Nephron progenitor cell (in vitro differentiated cells): Measurements from ENCODE around the gene PRKCA.
"Not testable (repeated sequence)": the region's sequence is repeated elsewhere in the genome, so short reads cannot be mapped to it uniquely, and the experiment has no call there.

Source experiments
- DNase-seq: peaks from one replicate; pipeline ENCODE4 v3.0.0; 2021
- H3K27ac Mint-ChIP-seq: 2 replicates; pipeline ENCODE4 v1.8.0; 2021; ENCODE audit warnings: mild to moderate bottlenecking, moderate library complexity, mixed read lengths
- H3K27me3 Mint-ChIP-seq: 2 replicates; pipeline ENCODE4 v1.8.0; 2021; ENCODE audit warnings: mild to moderate bottlenecking, low read depth, mixed read lengths; ENCODE audit not compliant: poor library complexity
- H3K36me3 Mint-ChIP-seq: 2 replicates; pipeline ENCODE4 v1.8.0; 2021; ENCODE audit warnings: low read depth, mixed read lengths
- H3K4me1 Mint-ChIP-seq: 2 replicates; pipeline ENCODE4 v1.8.0; 2021; ENCODE audit warnings: mixed read lengths
- H3K4me3 Mint-ChIP-seq: 2 replicates; pipeline ENCODE4 v1.8.0; 2021; ENCODE audit warnings: mild to moderate bottlenecking, moderate library complexity, mixed read lengths
- H3K9me3 Mint-ChIP-seq: 2 replicates; pipeline ENCODE4 v1.8.0; 2021; ENCODE audit warnings: mild to moderate bottlenecking, moderate library complexity, mixed read lengths
- CTCF ChIP-seq: fragments of 200-600 bp; sonication (generic); IDR thresholded peaks from 2 replicates; pipeline ENCODE4 v1.5.0; 2021; ENCODE audit warnings: antibody characterized with exemption

Gene PRKCA

DNA sequence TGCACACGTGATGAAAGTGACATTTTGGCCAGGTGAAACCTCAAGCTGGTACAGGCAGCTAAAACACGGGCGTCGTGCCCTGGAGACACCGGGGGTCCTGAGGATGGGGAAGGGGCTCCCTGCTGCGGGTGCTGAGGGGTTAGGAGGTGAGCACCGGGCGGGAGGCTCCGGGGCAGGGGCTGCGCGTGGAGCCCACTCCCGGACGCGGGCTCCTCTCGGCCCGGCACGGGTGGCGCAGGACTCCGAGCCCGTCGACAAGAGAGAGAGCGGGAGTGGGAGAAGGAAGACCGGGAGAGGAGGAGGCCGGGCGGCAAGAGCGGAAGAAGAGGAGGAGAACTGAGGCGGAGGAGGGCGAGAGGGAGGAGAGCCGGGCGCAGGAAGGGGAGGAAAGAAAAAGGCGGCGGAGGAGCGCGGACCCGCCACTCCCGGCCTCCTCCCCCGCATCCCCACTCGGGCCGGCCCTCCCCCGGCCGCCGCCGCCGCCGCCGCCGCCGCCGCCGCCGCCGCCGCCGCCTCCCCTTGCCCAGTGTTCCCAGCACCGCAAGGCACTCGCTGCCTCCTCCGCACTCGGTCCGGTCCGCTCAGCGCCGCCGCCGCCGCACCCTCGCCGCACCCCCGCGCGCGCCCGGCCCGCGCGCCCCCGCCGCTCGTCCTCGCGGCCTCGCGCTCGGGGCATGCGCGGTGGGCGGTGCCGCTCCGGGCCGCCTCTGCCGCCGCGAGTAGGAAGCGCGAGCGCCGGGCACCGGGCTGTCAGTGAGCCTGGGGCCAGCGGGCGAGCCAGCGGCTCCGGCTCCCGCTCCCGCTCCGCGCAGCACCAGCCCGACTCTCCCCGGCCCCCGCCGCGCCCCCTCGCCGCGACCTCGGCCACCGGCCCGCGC, at the start of gene PRKCA:
PRKCA (plus strand) TSS at position 750 of the 878 bp plus-strand sequence.
- Mint-ChIP-seq H3K27ac (no peak within 1 kb of the TSS), H3K4me3 (peak within 1 kb of the TSS; percentile 96), H3K9me3 (no peaks in the 10 kb centered on the region), H3K4me1 (peaks cover 41% of the 10 kb centered on the region), H3K36me3 (peaks cover 5% of the 10 kb centered on the region), H3K27me3 (peaks cover 31% of the 10 kb centered on the region)
- TF ChIP-seq CTCF: no peak
- peak; percentile 82 for DNase-seq

DNA sequence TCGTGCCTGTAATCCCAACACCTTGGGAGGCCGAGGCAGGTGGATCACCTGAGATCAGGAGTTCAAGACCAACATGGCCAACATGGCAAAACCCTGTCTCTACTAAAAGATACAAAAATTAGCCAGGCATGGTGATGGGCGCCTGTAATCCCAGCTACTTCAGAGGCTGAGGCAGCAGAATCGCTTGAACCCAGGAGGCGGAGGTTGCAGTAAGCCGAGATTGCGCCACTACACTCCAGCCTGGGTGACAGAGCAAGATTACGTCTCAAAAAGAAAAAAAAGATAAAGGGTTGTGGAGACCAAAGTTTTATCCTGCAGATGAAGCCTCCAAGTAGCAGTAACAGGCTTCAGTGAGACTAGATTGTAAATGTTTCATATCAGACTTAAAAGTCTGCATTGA, 49.0 kb upstream of the PRKCA start:
- H3K27me3 Mint-ChIP-seq: not testable (repeated sequence)

DNA sequence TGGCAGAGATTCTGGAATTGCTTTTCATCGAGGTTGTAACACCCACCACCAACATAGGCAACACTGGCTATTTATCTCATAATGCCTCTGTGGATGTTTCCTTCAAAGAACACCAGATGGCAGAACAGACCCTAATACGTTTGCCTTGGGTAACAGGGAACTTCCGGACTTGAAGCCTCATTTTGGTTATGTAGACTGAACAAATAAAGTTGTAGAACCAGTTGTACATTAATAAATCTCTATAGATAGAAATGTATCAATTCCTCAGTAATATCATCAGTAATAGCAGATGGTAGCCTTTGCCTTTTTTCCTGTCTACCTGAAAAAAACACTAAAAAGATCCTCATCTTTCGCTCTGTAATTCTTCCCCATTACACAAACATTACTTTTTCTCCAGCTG, 47.3 kb upstream of the PRKCA start:
- Mint-ChIP-seq H3K4me1 (no peaks in the 10 kb centered on the region), H3K27me3 (peaks cover 3% of the 10 kb centered on the region), H3K36me3 (no peaks in the 10 kb centered on the region), H3K9me3 (no peaks in the 10 kb centered on the region), H3K4me3 (no peak overlapping the region), H3K27ac (no peak overlapping the region)
- peak; percentile 70 for TF ChIP-seq CTCF
- no peak for DNase-seq

More for the DNA sequence above, 49.0 kb upstream of the PRKCA start:
- not testable (repeated sequence) for H3K4me3 Mint-ChIP-seq, H3K9me3 Mint-ChIP-seq, DNase-seq, H3K4me1 Mint-ChIP-seq, H3K36me3 Mint-ChIP-seq, H3K27ac Mint-ChIP-seq

GRCh38 chr17:66255527-66255971, 46.9 kb upstream of the PRKCA start:
- DNase-seq: no peak
- Mint-ChIP-seq H3K27me3 (peaks cover 3% of the 10 kb centered on the region), H3K4me3 (no peak overlapping the region), H3K27ac (no peak overlapping the region), H3K4me1 (no peaks in the 10 kb centered on the region), H3K9me3 (no peaks in the 10 kb centered on the region), H3K36me3 (no peaks in the 10 kb centered on the region)
- no peak for TF ChIP-seq CTCF

GRCh38 chr17:66260275-66260674, 42.1 kb upstream of the PRKCA start:
- DNase-seq: no peak
- H3K4me3 Mint-ChIP-seq: no peak overlapping the region
- H3K27ac Mint-ChIP-seq: no peak overlapping the region
- H3K27me3 Mint-ChIP-seq: peaks cover 11% of the 10 kb centered on the region
- H3K4me1 Mint-ChIP-seq: peaks cover 7% of the 10 kb centered on the region
- no peak for TF ChIP-seq CTCF
- peaks cover 11% of the 10 kb centered on the region for H3K9me3 Mint-ChIP-seq
- no peaks in the 10 kb centered on the region for H3K36me3 Mint-ChIP-seq

DNA sequence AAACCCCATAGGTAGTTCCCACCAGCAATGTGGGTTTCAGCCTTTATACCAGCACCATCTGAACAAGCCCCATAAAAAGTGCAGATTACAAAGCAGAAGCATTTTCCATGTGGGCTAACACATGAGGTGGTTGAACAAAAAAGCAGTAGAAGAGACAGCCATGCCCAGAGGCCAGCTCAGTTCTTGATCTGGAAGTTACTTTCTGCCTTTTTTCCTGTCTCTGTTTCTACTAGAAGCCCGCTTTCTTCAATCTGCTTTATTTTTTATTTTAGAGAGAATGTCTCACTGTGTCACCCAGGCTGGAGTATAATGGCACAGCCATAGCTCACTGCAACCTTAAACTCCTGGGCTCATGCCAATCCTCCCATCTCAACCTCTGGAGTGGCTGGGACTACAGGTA, 41.7 kb upstream of the PRKCA start:
- no peak for DNase-seq
- H3K36me3 Mint-ChIP-seq: no peaks in the 10 kb centered on the region
- no peak for TF ChIP-seq CTCF
- H3K27ac Mint-ChIP-seq: no peak overlapping the region
- H3K27me3 Mint-ChIP-seq: peaks cover 11% of the 10 kb centered on the region
- peaks cover 14% of the 10 kb centered on the region for H3K9me3 Mint-ChIP-seq
- peaks cover 7% of the 10 kb centered on the region for H3K4me1 Mint-ChIP-seq
- no peak overlapping the region for H3K4me3 Mint-ChIP-seq
